Tibial artery (tissue), 4 donors: ENCODE data around the gene DNHD1.

Experiments
- DNase-seq, 2 donors: peaks; one replicate each; pipeline ENCODE4 v3.0.0-alpha.2; 2019
- H3K27ac ChIP-seq, 2 donors: fragments of 200-600 bp; sonication (generic) in 1 of 2; 1 replicate in 1 of 2; 2 replicates in 1 of 2; pipeline ENCODE4 v1.5.1; 2018 to 2019; ENCODE audit warnings: mild to moderate bottlenecking in 1 of 2
- H3K27me3 ChIP-seq, 2 donors: fragments of 200-600 bp; sonication (generic) in 1 of 2; one replicate each; pipeline versions ENCODE4 v1.5.1 to v1.6.0; 2016 to 2019
- H3K36me3 ChIP-seq, 3 donors: fragments of 200-600 bp; sonication (generic) in 2 of 3; one replicate each; pipeline ENCODE4 v1.5.1; 2016 to 2019; ENCODE audit warnings: mild to moderate bottlenecking in 2 of 3
- H3K4me1 ChIP-seq, 4 donors: fragments of 200-600 bp; sonication (generic) in 2 of 4; 1 replicate in 3 of 4; 2 replicates in 1 of 4; pipeline ENCODE4 v1.5.1; 2016 to 2019
- H3K4me3 ChIP-seq, 2 donors: fragments of 200-600 bp; sonication (generic) in 1 of 2; 1 replicate in 1 of 2; 2 replicates in 1 of 2; pipeline ENCODE4 v1.5.1; 2018 to 2019; ENCODE audit warnings: mild to moderate bottlenecking in 2 of 2
- H3K9me3 ChIP-seq, 3 donors: fragments of 200-600 bp; sonication (generic) in 1 of 3; one replicate each; pipeline ENCODE4 v1.5.1; 2016 to 2019
- intact Hi-C: fragments of 100-400 bp; cut with DNase I; formaldehyde crosslinking; loops from one replicate; pipeline ENCODE4 v1.15.0; 2023; ENCODE audit warnings: low total_unique reads
- TF ChIP-seq, protein P1 (sequence below), 2 experiments: fragments of 200-600 bp in 1 of 2; fragments of 450-650 bp in 1 of 2; IDR thresholded peaks; one replicate each; pipeline ENCODE4 v1.5.1; 2017 to 2019; ENCODE audit warnings: antibody characterized with exemption in 2 of 2, mild to moderate bottlenecking in 1 of 2, moderate library complexity in 1 of 2

Gene DNHD1

DNA sequence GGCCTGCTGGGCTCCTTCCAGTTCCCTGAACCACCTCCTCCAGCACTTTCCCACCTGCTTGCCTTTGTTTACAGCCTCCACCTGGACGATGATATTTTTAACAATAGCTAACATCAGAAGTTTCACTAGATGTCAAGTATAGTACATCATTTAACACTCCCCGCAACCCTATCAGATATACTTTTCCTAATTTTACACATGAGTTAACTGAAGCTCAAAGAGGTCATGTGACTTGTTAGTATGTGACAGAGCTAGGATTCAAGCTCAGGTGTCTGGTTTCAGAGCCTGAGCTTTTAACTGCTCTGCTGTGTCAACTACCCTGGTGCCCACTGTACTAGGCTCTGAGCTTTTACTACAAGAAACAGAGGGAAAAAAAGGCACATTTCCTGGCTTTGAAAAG, 42.0 kb upstream of the DNHD1 start:
- H3K4me3 ChIP-seq: no peak overlapping the region
- peaks cover 70 to 95% (median 74%) of the 10 kb centered on the region in 3 donors for H3K36me3 ChIP-seq
- peaks cover 0 to 17% (median 12%) of the 10 kb centered on the region in 4 donors for H3K4me1 ChIP-seq
- H3K27me3 ChIP-seq: no peaks in the 10 kb centered on the region
- no peak for DNase-seq
- TF ChIP-seq, protein P1, sequence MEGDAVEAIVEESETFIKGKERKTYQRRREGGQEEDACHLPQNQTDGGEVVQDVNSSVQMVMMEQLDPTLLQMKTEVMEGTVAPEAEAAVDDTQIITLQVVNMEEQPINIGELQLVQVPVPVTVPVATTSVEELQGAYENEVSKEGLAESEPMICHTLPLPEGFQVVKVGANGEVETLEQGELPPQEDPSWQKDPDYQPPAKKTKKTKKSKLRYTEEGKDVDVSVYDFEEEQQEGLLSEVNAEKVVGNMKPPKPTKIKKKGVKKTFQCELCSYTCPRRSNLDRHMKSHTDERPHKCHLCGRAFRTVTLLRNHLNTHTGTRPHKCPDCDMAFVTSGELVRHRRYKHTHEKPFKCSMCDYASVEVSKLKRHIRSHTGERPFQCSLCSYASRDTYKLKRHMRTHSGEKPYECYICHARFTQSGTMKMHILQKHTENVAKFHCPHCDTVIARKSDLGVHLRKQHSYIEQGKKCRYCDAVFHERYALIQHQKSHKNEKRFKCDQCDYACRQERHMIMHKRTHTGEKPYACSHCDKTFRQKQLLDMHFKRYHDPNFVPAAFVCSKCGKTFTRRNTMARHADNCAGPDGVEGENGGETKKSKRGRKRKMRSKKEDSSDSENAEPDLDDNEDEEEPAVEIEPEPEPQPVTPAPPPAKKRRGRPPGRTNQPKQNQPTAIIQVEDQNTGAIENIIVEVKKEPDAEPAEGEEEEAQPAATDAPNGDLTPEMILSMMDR (IDR thresholded peaks at IDR 0.05): no peak
- H3K9me3 ChIP-seq: no peaks in the 10 kb centered on the region
- intact Hi-C loops: no loop called here
- H3K27ac ChIP-seq: no peak overlapping the region

GRCh38 chr11:6456361-6457073, 40.6 kb upstream of the DNHD1 start:
- no peak overlapping the region for H3K27ac ChIP-seq
- TF ChIP-seq, protein P1 (IDR thresholded peaks at IDR 0.05): no peak
- intact Hi-C loops: no loop called here
- H3K27me3 ChIP-seq: no peaks in the 10 kb centered on the region
- H3K36me3 ChIP-seq: peaks cover 61 to 94% (median 63%) of the 10 kb centered on the region in 3 donors
- DNase-seq: no peak
- H3K9me3 ChIP-seq: no peaks in the 10 kb centered on the region
- H3K4me1 ChIP-seq: peaks cover 0 to 14% (median 12%) of the 10 kb centered on the region in 4 donors
- no peak overlapping the region for H3K4me3 ChIP-seq

- Histone ChIP-seq H3K27me3 (no peaks in the 10 kb centered on the region), H3K4me3 (no peak overlapping the region), H3K27ac (no peak overlapping the region), H3K9me3 (no peaks in the 10 kb centered on the region), H3K36me3 (peaks cover 61 to 94% (median 68%) of the 10 kb centered on the region in 3 donors), H3K4me1 (peaks cover 0 to 2% (median 1%) of the 10 kb centered on the region in 4 donors)
- DNase-seq: no peak
- intact Hi-C loops: no loop called here
- TF ChIP-seq, protein P1 (IDR thresholded peaks at IDR 0.05): no peak
Observed at GRCh38 chr11:6457581-6458320, 39.3 kb upstream of the DNHD1 start.

DNA sequence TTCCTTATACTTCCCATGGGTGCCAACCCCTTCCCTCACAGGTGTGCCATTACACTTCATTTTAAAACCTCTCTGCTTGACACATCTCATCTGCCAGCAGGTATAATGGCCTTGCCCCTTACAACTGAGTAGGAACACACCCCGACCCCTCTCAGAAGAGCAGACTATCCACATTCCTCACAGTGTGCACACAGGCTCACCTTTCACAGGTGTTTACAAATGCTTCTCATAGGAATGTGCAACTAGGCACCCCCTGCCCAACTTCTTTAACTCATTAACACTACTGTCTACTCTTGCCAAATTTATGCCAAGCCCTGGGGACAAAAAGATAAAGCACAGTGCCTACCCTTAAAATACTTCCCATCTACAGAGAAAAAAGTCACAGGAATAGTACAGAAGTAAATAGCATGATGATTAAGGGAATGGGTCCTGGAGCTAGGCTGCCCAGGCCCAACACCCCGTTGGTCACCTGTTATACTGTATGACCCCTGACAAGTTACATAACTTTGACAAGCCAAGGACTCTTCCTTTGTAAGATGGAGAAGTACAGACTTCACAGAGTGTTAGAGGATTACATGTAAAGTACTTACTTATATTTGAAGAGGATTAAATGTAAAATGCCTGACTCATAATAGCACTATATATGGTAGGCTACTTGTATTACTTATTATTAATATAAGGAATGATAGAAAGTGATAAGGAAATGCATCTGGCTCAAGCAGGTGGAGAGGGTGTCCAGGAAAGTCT, 38.6 kb upstream of the DNHD1 start:
- Histone ChIP-seq H3K9me3 (no peaks in the 10 kb centered on the region), H3K27me3 (no peaks in the 10 kb centered on the region), H3K27ac (no peak overlapping the region), H3K4me1 (no peaks in the 10 kb centered on the region), H3K36me3 (peaks cover 63 to 96% (median 72%) of the 10 kb centered on the region in 3 donors), H3K4me3 (no peak overlapping the region)
- DNase-seq: no peak
- intact Hi-C loops: no loop called here
- TF ChIP-seq, protein P1 (IDR thresholded peaks at IDR 0.05): no peak

DNA sequence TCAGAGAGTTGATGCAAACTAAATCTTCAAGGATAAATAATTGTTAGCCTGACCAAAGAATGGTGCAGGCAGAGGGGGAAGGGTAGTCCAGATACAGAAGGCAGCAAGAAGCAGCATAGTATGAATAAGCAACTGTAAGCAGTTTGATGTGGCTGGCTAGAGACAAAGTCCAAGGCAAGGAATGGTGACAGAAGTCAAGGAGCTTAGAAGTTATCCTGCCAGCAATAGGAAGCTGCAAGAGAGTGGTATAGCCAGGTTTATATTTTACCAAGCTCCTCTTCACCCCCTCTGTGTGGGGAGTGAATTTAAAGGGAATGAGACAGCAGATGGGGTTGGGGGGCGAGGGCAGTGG, 38.0 kb upstream of the DNHD1 start:
- Histone ChIP-seq H3K36me3 (peaks cover 63 to 96% (median 77%) of the 10 kb centered on the region in 3 donors), H3K9me3 (no peaks in the 10 kb centered on the region), H3K27ac (no peak overlapping the region), H3K4me1 (no peaks in the 10 kb centered on the region), H3K4me3 (no peak overlapping the region), H3K27me3 (no peaks in the 10 kb centered on the region)
- intact Hi-C loops: no loop called here
- TF ChIP-seq, protein P1 (IDR thresholded peaks at IDR 0.05): no peak
- no peak for DNase-seq
